ENCODE data around the gene RNF114. TPM values are rescaled to one million over a fixed set of nuclear protein-coding genes. Genes with fewer than 3 reads are reported as not detected.
A peak's percentile ranks its signal among the peaks of the same experiment; 100 is the strongest.

The RNF114 gene
- total and polyA plus RNA-seq, 2 donors (not counting 1 experiment from before 2014, with no cell fraction given): 65.2 to 70.2 TPM

GRCh38 chr20:49964964-49965780 is 29.0 kb downstream of the RNF114 start:
- Histone ChIP-seq H3K79me2 (ENCODE audit: control insufficient read depth, insufficient read depth, low read length) (no peaks in the 10 kb centered on the region), H3K9me3 (ENCODE audit: control insufficient read depth, insufficient read depth, low read depth, low read length) (no peaks in the 10 kb centered on the region), H3K27ac (ENCODE audit: insufficient read depth, low read length) (no peak overlapping the region), H2AFZ (ENCODE audit: low read length) (no peak overlapping the region), H3K4me1 (ENCODE audit: control insufficient read depth, extremely low read depth, insufficient read depth, low read length) (no peaks in the 10 kb centered on the region), H3K27me3 (ENCODE audit: control insufficient read depth, insufficient read depth, low read length) (no peaks in the 10 kb centered on the region), H3K36me3 (ENCODE audit: control insufficient read depth, insufficient read depth, low read length) (no peaks in the 10 kb centered on the region), H3K9ac (ENCODE audit: insufficient read depth, low read length) (no peak overlapping the region), H3K4me3 (replicated peaks in 1 of 4; ENCODE audit: control extremely low read depth in 1 of 4, insufficient read depth in 1 of 4, low read depth in 3 of 4, low read length in 4 of 4) (no peak overlapping the region), H4K20me1 (ENCODE audit: control insufficient read depth, extremely low read depth, insufficient read depth, low read length) (no peaks in the 10 kb centered on the region), H3K4me2 (ENCODE audit: extremely low read depth, insufficient read depth, low read length) (no peak overlapping the region)
- peak in 1 of 2 donors; percentile 15 for DNase-seq (ENCODE audit: low read depth in 2 of 2)
- no peak for TF ChIP-seq EZH2 (IDR thresholded peaks at IDR 0.05; ENCODE audit: low read length, missing control alignments)
- TF ChIP-seq CTCF (conservative IDR thresholded peaks at IDR 0.05 in 1 of 2, IDR thresholded peaks at IDR 0.05 in 1 of 2; ENCODE audit: low read depth in 1 of 2, low read length in 2 of 2): peak; percentile 41 to 69

- no peaks in the 10 kb centered on the region for H3K4me1 ChIP-seq (ENCODE audit: control insufficient read depth, extremely low read depth, insufficient read depth, low read length)
- no peak for DNase-seq (ENCODE audit: low read depth in 2 of 2)
- no peak overlapping the region for H2AFZ ChIP-seq (ENCODE audit: low read length)
- H3K9me3 ChIP-seq (ENCODE audit: control insufficient read depth, insufficient read depth, low read depth, low read length): no peaks in the 10 kb centered on the region
- no peaks in the 10 kb centered on the region for H4K20me1 ChIP-seq (ENCODE audit: control insufficient read depth, extremely low read depth, insufficient read depth, low read length)
- TF ChIP-seq EZH2 (IDR thresholded peaks at IDR 0.05; ENCODE audit: low read length, missing control alignments): no peak
- no peak for TF ChIP-seq CTCF (conservative IDR thresholded peaks at IDR 0.05 in 1 of 2, IDR thresholded peaks at IDR 0.05 in 1 of 2; ENCODE audit: low read depth in 1 of 2, low read length in 2 of 2)
- H3K4me2 ChIP-seq (ENCODE audit: extremely low read depth, insufficient read depth, low read length): no peak overlapping the region
- H3K9ac ChIP-seq (ENCODE audit: insufficient read depth, low read length): no peak overlapping the region
- no peak overlapping the region for H3K4me3 ChIP-seq (replicated peaks in 1 of 4; ENCODE audit: control extremely low read depth in 1 of 4, insufficient read depth in 1 of 4, low read depth in 3 of 4, low read length in 4 of 4)
- no peaks in the 10 kb centered on the region for H3K36me3 ChIP-seq (ENCODE audit: control insufficient read depth, insufficient read depth, low read length)
- no peaks in the 10 kb centered on the region for H3K79me2 ChIP-seq (ENCODE audit: control insufficient read depth, insufficient read depth, low read length)
- no peak overlapping the region for H3K27ac ChIP-seq (ENCODE audit: insufficient read depth, low read length)
- no peaks in the 10 kb centered on the region for H3K27me3 ChIP-seq (ENCODE audit: control insufficient read depth, insufficient read depth, low read length)
Observed at GRCh38 chr20:49965781-49966305, 29.6 kb downstream of the RNF114 start.

GRCh38 chr20:49966861-49967260 is 30.7 kb downstream of the RNF114 start:
- no peak for DNase-seq (ENCODE audit: low read depth in 2 of 2)
- no peaks in the 10 kb centered on the region for H3K79me2 ChIP-seq (ENCODE audit: control insufficient read depth, insufficient read depth, low read length)
- H3K4me1 ChIP-seq (ENCODE audit: control insufficient read depth, extremely low read depth, insufficient read depth, low read length): no peaks in the 10 kb centered on the region
- no peak overlapping the region for H3K4me3 ChIP-seq (replicated peaks in 1 of 4; ENCODE audit: control extremely low read depth in 1 of 4, insufficient read depth in 1 of 4, low read depth in 3 of 4, low read length in 4 of 4)
- H3K9ac ChIP-seq (ENCODE audit: insufficient read depth, low read length): no peak overlapping the region
- H3K36me3 ChIP-seq (ENCODE audit: control insufficient read depth, insufficient read depth, low read length): no peaks in the 10 kb centered on the region
- no peaks in the 10 kb centered on the region for H3K27me3 ChIP-seq (ENCODE audit: control insufficient read depth, insufficient read depth, low read length)
- no peak for TF ChIP-seq CTCF (conservative IDR thresholded peaks at IDR 0.05 in 1 of 2, IDR thresholded peaks at IDR 0.05 in 1 of 2; ENCODE audit: low read depth in 1 of 2, low read length in 2 of 2)
- no peak for TF ChIP-seq EZH2 (IDR thresholded peaks at IDR 0.05; ENCODE audit: low read length, missing control alignments)
- H4K20me1 ChIP-seq (ENCODE audit: control insufficient read depth, extremely low read depth, insufficient read depth, low read length): no peaks in the 10 kb centered on the region
- no peak overlapping the region for H3K4me2 ChIP-seq (ENCODE audit: extremely low read depth, insufficient read depth, low read length)
- H3K27ac ChIP-seq (ENCODE audit: insufficient read depth, low read length): no peak overlapping the region
- H2AFZ ChIP-seq (ENCODE audit: low read length): no peak overlapping the region
- H3K9me3 ChIP-seq (ENCODE audit: control insufficient read depth, insufficient read depth, low read depth, low read length): no peaks in the 10 kb centered on the region
